T-helper 2 cell treated with Interferon-gamma antibody and Interleukin-4, amounts not matched to agents 5 μg/mL and 100 μg/mL, for 36 hours (primary cell): ENCODE results near the gene FLNA.
A peak's percentile ranks its signal among the peaks of the same experiment; 100 is the strongest.
"Not testable (repeated sequence)": the region's sequence is repeated elsewhere in the genome, so short reads cannot be mapped to it uniquely, and the experiment has no call there.

ENCODE experiments used
- DNase-seq: peaks from one replicate; pipeline ENCODE4 v3.0.0; 2021; ENCODE audit warnings: low spot score
- H3K27ac Mint-ChIP-seq: one replicate; pipeline ENCODE4 v1.8.0; 2021; ENCODE audit warnings: mild to moderate bottlenecking, mixed read lengths
- H3K27me3 Mint-ChIP-seq: one replicate; pipeline ENCODE4 v1.8.0; 2021; ENCODE audit warnings: low read depth, mixed read lengths
- H3K36me3 Mint-ChIP-seq: one replicate; pipeline ENCODE4 v1.8.0; 2021; ENCODE audit warnings: low read depth, mixed read lengths
- H3K4me1 Mint-ChIP-seq: one replicate; pipeline ENCODE4 v1.8.0; 2021; ENCODE audit warnings: low read depth, mixed read lengths
- H3K4me3 Mint-ChIP-seq: one replicate; pipeline ENCODE4 v1.8.0; 2022; ENCODE audit warnings: mild to moderate bottlenecking, moderate library complexity, mixed read lengths
- H3K9me3 Mint-ChIP-seq: one replicate; pipeline ENCODE4 v1.8.0; 2021; ENCODE audit warnings: mixed read lengths

Gene FLNA

DNA sequence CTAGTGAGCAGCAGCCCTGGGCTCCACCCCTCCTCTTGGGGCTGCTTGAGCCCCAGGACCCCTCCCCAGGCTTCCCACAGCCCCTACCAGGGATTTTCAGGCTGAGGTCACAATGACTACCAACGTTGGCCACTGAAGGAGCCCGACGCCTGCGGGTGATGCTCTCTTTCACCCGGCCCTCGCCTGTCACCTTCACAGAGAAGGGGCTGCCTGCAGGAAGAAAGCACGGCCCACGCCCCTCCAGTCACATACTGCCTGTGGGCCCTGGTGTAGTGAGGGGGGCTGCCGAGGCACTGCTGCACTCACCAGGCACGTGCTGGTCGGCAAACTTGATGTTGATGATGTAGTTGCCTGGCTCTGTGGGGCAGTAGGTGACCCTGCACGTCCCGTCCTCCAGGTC is 22.0 kb downstream of the FLNA start:
- Mint-ChIP-seq H3K27ac (no peak overlapping the region), H3K4me3 (no peak overlapping the region), H3K9me3 (no peaks in the 10 kb centered on the region)

DNA sequence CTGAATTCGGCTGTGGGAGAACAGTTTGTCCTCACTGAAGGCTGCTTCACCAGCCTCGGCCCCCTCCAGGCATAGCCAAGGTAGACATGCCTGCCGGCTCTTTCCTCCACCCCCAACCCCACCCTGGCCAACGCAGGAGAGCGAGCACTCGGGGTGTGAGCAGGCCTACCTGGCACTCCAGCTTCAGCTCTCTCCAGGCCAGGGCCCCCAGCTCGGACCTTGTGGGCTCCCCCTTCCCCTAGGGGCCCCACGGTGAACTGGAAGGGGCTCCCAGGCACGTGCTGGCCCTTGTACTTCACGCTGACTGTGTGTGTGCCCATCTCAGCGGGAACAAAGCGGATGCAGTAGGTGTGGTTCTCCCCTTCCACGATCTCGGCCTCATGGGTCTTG is 22.4 kb downstream of the FLNA start:
- Mint-ChIP-seq H3K9me3 (no peaks in the 10 kb centered on the region), H3K27me3 (no peaks in the 10 kb centered on the region), H3K27ac (peak overlapping the region; percentile 65), H3K4me1 (peaks cover 8% of the 10 kb centered on the region), H3K36me3 (peaks cover 33% of the 10 kb centered on the region), H3K4me3 (no peak overlapping the region)
- DNase-seq = no peak

More for the DNA sequence above, 22.0 kb downstream of the FLNA start:
- peaks cover 3% of the 10 kb centered on the region for H3K4me1 Mint-ChIP-seq
- no peak for DNase-seq
- peaks cover 30% of the 10 kb centered on the region for H3K36me3 Mint-ChIP-seq
- H3K27me3 Mint-ChIP-seq = no peaks in the 10 kb centered on the region

DNA sequence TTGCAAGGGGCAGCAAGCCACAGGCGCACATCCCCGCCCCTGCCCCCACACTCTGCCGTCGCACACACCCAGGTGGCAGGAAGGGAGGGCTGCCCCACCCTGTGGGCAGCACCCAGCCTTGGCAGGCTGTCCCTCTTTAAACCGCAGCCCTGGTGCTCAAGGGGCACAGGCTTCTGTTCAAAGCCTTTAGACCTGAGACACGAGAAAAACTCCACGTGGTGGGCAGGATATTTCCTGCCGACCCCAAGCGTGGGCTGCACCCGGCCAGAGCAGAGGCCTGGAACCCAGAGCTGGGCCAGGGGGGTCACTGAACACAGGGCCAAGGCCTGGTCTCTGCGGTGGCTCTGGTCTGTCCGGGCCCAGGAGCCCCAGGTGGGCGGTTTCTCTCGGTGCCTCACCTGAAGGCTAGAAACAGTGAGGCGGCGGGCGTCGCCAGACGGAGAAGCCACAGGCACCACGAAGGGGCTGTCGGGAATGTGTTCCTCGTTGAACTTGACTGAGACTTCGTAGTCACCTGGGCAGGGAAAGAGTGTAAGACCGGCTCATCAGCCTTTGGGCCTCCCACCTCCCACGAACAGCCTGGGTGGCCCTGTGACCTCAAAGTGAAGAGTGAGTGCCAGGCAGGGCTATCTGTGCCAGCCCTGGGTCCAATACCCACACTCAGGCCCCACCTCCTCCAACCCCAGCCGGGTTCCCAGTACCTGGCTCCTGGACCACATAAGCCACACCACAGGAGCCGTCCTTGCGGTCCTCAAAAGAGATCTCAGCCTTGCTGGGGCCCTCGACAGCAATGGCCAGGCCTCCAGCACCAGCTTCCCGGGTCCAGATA is 23.0 kb downstream of the FLNA start:
- Mint-ChIP-seq H3K27ac (peak overlapping the region; percentile 65), H3K4me1 (peaks cover 8% of the 10 kb centered on the region), H3K4me3 (peak overlapping the region; percentile 15), H3K36me3 (peaks cover 33% of the 10 kb centered on the region), H3K9me3 (no peaks in the 10 kb centered on the region), H3K27me3 (no peaks in the 10 kb centered on the region)
- no peak for DNase-seq

DNA sequence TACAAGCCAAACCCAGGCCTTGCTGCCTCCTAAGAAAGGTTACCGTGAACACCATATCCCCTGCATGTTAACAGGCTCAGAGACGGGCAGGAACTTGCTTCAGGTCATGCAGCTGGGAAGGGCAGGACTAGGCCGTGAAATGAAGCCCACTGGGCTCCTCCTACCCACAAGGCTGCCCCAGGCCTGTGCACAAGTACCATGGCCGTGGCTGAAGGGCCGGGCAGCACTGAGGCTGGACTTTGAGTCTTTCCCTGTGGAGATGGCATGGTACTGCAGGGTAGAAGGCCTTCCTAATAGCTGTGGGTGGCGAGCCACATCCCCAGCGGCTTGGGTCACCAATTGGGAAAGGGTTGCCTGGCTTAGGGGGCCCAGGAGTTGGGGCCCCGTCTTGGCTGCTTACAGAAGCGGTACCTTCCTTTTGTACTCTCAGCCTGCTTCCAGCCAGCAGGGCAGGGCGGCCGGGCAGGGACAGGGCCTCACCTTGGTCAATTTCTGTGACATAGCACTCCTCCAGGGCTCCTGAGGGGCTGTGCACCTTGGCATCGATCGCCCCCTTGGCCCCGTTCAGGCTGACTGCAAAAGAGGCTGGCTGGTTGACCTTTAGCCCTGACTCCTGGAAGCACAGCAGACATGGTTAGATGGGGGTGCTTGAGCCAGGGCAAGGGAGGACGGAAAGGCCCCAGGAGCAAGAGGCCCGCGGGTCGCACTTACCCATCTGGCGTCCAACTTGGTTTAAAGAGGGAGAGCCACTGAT is 23.8 kb downstream of the FLNA start:
- Mint-ChIP-seq H3K9me3 (no peaks in the 10 kb centered on the region), H3K27me3 (no peaks in the 10 kb centered on the region), H3K27ac (peak overlapping the region; percentile 52), H3K4me1 (peaks cover 8% of the 10 kb centered on the region), H3K36me3 (peaks cover 29% of the 10 kb centered on the region), H3K4me3 (no peak overlapping the region)
- no peak for DNase-seq

DNA sequence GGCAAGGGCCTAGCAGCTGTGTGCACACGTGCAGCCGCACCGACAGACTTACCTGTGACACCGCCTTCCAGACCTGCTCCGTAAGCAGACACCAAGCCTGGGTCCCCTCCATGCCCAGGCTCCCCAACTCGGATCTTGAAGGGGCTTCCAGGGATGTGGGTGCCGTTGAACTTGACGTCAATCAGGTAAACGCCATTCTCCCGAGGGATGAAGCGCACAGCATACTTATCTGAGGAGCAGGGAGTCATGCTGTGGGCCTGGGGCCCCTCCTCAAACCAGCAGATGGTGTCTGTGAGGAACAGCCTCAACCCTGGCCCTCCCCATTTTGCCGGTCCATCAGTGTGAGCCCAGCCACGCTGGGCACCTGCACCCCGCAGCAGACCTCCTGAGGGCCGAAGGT is 24.5 kb downstream of the FLNA start:
- Mint-ChIP-seq H3K36me3 (peaks cover 29% of the 10 kb centered on the region), H3K9me3 (no peaks in the 10 kb centered on the region), H3K4me3 (no peak overlapping the region), H3K27me3 (no peaks in the 10 kb centered on the region), H3K27ac (no peak overlapping the region), H3K4me1 (peaks cover 8% of the 10 kb centered on the region)
- DNase-seq = no peak

DNA sequence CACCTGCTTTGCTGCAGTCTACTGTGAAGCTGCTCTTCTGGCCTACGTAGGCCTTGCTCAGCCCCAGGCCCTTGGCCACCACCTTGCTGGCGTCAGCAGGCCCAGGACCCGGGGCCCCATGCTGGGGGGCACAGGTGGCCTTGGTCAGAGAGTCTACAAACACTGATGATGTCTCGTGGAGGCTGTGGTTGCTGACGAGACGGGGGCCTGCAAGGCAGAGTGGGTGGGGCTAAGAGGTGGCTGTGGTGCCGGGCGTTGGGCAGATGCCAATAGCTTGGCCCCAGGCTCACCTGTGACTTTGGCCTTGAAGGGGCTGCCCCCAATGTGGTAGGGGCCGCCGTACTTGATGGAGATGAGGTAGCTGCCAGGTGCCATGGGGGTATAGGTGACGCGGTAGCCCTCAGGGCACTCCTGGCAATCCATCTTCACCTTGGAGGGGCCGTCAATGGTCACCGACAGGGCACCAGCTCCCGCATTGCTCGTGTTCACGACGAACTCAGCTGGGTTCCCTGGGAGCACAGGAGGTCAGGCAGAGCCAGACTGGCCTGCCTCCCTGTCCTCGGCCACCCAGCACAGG is 25.0 kb downstream of the FLNA start:
- Mint-ChIP-seq H3K36me3 (peaks cover 29% of the 10 kb centered on the region), H3K4me1 (peaks cover 8% of the 10 kb centered on the region), H3K9me3 (no peaks in the 10 kb centered on the region), H3K27ac (no peak overlapping the region), H3K4me3 (no peak overlapping the region), H3K27me3 (no peaks in the 10 kb centered on the region)
- no peak for DNase-seq

DNA sequence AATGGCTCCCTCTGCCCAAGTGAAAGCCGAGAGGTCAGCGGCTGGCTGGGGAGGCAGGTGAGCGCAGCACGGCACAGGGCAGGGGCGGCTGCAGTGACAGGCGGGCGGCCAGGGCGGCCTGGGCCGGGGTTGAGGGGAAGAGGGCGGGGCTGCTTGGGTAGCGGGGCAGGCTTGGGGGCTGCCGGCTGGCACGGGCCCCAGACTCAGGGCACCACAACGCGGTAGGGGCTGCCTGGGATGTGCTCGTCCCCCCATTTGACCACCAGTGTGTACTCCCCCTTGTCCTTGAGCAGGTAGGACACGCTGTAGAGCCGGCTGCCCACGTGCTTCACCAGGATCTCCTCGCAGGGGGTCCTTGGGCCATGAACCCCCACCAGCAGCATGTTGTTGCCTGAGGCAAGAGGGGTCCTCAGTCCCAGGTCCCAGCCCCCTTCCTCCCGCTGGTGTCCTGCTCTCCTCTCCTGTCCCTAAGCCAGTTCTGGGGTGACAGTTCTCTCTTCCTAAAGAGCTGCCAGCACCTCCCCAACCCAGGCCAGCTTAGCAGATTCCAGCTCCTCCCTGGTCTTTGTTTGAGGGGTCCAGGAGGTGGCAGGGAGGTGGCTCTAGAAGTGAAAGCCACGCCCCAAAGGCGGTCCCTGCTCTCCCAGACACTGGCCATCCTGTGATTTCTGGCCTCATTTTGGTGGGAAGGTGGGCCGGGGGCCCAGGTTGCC is 25.6 kb downstream of the FLNA start:
- H3K27me3 Mint-ChIP-seq = no peaks in the 10 kb centered on the region
- peaks cover 8% of the 10 kb centered on the region for H3K4me1 Mint-ChIP-seq
- H3K36me3 Mint-ChIP-seq = peaks cover 29% of the 10 kb centered on the region
- DNase-seq = no peak
- H3K27ac Mint-ChIP-seq = peak overlapping the region; percentile 5
- H3K9me3 Mint-ChIP-seq = no peaks in the 10 kb centered on the region
- no peak overlapping the region for H3K4me3 Mint-ChIP-seq

DNA sequence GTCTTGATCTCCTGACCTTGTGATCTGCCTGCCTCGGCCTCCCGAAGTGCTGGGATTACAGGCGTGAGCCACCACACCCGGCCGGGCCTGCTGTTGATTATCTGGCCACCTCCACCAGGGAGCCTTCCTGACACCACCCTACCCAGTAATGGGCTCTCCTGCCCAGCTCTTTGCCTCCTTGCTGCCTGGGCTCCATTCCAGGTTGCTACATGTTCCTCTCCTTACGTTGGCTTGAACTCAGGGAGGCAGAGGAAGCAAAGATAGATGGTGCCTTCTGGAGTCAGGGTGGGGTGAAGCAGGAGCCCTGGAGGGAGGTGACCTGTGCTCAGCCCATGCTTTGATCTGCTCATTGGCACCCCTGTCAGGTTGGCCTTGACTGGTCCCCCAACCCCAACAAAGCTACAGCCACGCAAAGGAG is 26.3 kb downstream of the FLNA start:
- DNase-seq = no peak
- no peaks in the 10 kb centered on the region for H3K9me3 Mint-ChIP-seq
- peaks cover 23% of the 10 kb centered on the region for H3K36me3 Mint-ChIP-seq
- no peak overlapping the region for H3K4me3 Mint-ChIP-seq
- no peaks in the 10 kb centered on the region for H3K27me3 Mint-ChIP-seq
- H3K4me1 Mint-ChIP-seq = peaks cover 8% of the 10 kb centered on the region
- peak overlapping the region; percentile 49 for H3K27ac Mint-ChIP-seq

DNA sequence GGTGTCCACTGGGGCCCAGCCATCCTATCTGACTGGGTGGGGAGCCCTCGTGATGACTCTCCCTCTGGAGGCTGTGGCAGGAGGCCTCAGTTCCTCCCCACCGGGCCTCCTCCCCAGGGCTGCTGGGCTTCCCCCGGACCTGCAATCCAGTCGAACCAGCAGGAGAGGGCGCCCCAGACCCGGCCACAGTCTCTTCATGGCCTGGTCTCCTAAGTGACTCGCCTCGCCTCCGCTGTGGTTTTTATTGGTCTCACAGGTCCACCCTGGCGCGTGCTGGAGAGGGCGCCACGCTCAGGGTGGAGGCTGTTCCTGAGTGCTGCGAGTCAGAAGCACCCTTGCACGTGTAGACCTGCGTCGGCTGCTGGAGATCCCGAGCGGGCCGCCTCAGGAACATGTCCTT is 30.8 kb downstream of the FLNA start:
- DNase-seq, H3K27ac Mint-ChIP-seq, H3K27me3 Mint-ChIP-seq, H3K9me3 Mint-ChIP-seq, H3K4me3 Mint-ChIP-seq, H3K4me1 Mint-ChIP-seq, H3K36me3 Mint-ChIP-seq: not testable (repeated sequence)

DNA sequence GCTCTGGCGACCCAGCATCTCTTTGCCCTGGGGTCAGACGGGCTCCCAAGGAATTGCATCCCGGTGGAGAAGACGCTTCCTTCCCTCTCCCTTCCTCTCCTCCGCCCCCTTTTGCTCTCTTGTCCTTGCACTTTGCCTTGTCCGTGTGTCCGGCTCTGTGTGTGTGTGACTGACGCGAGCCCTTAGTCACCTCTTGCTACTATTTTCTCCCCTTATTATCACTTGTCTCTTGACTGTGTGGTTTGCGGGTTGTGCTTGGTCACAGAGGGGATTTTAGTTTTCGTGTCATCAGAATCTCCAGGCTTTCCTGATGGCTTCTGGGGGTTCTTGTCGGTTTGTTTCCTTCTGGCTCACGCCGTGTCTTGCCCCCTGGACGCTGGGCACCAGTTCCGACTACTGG is 31.4 kb downstream of the FLNA start:
- not testable (repeated sequence) for H3K36me3 Mint-ChIP-seq, DNase-seq, H3K27me3 Mint-ChIP-seq, H3K27ac Mint-ChIP-seq, H3K4me3 Mint-ChIP-seq, H3K9me3 Mint-ChIP-seq, H3K4me1 Mint-ChIP-seq

DNA sequence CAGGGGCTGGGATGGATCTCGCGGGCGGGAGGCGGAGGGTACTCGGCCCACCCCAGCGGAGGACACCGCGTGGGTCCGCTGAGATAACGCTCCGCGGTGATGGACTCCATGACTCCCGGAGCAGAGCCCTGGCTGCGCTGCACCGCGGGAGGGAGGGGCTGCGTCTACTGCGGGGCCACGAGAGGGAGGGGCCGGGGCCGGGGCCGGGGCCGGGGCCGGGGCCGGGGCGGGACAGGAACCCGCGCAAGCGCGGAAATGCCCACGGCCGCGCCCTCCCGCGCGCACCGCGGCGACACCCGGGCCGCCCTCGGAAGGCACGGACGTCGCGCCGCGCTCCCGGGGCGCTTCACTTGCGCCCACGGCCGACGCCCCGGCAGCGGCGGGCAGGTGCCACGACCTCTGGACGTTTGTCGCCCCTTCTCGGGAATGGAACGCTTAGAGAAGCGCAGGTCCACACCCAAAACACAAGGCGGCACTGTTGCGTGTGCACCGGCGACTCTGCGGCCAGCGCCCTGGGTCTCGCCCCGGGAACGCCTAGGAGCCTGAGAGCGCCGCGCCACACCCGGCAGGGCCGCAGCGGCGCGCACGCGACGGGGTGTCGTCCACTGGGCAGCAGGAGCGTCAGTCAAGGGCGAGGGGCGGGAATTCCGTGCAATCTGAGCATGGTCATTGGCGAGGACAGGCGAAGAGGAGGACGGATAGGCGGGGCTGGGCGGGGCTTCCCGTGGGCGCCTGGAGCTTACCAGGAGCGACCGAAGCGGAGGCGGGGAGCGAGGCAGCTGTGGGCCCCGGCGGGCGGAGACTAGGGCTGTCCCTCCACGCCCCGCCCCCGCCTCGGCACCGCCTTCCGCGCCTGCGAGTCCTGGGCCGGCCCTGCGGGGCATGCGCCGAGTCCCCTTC is 32.8 kb downstream of the FLNA start:
- not testable (repeated sequence) for H3K4me1 Mint-ChIP-seq, H3K27me3 Mint-ChIP-seq

DNA sequence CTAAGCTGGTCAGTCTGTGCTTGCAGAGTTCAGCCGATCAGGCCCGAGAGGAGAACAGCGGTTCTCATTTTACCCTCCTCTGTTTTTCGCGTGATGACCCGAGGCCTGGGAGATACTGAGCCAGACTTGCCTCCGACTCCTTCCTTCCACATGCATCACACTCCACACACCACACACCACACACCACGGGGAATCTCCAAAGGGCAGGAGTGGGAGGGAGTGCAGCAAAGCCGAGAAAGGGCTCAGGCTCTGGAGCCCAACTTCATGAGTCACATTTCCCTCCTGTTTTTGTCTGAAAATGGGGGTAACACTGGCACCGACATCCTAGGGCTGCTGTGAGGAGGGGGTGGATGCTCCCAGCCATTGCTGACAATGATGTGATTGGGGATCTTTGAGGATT is 39.9 kb downstream of the FLNA start:
- no peaks in the 10 kb centered on the region for H3K9me3 Mint-ChIP-seq
- peak overlapping the region; percentile 52 for H3K27ac Mint-ChIP-seq
- no peak overlapping the region for H3K4me3 Mint-ChIP-seq
- no peaks in the 10 kb centered on the region for H3K27me3 Mint-ChIP-seq
- peaks cover 12% of the 10 kb centered on the region for H3K4me1 Mint-ChIP-seq
- no peaks in the 10 kb centered on the region for H3K36me3 Mint-ChIP-seq
- DNase-seq = peak; percentile 74

More for the DNA sequence above, 32.8 kb downstream of the FLNA start:
- not testable (repeated sequence) for H3K36me3 Mint-ChIP-seq, H3K9me3 Mint-ChIP-seq, H3K4me3 Mint-ChIP-seq, H3K27ac Mint-ChIP-seq, DNase-seq

DNA sequence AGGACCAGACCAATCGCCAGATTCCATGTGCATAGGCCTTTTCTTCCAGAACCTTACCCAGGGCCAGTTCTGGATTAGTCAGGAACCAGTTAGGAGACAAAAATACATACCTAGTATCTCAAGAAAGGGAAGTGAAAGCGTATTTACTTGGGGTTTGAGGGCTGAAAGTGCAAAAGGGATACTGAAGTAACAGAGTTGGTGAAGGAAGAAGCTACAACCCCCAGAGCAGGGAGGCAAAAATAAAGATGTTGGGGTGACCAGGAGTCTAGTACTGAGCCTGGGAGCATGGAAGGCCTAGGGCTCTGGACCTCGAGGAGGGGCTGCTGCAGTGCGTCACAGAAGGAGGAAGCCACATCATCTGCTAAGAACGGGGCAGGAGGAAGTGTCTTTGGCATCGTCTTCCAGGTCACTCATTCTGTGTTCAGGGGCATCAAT is 40.6 kb downstream of the FLNA start:
- no peaks in the 10 kb centered on the region for H3K36me3 Mint-ChIP-seq
- H3K4me1 Mint-ChIP-seq = peaks cover 12% of the 10 kb centered on the region
- H3K9me3 Mint-ChIP-seq = no peaks in the 10 kb centered on the region
- DNase-seq = no peak
- H3K27ac Mint-ChIP-seq = peak overlapping the region; percentile 68
- H3K27me3 Mint-ChIP-seq = no peaks in the 10 kb centered on the region
- no peak overlapping the region for H3K4me3 Mint-ChIP-seq
